ENCODE data around the gene NPEPPS. TPM values are rescaled to one million over a fixed set of nuclear protein-coding genes. Genes with fewer than 3 reads are reported as not detected.

Gene NPEPPS
- total and polyA plus RNA-seq, 2 of the 13 experiments (the other 11 are each of a cell fraction or from before 2014, with no cell fraction given) = 53.5 to 127 TPM

DNA sequence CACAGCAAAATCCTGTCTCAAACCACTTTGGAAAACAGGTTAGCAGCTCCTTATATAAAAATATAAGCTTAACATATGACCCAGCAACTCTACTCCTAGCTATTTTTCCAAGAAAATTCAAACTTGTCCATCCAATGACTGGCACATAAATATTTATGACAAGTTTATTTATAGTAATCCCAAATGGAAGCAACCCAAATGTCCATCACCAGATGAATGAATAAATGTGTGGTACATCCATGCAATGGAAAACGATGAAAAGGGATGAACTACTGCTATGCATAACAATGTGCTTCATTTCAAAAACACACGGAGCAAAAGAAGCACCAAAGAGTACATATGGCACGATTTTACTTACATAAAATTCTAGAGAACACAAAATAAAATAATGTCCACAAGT is 109.2 kb downstream of the NPEPPS start:
- Histone ChIP-seq H3K27ac (ENCODE audit: extremely low read length, insufficient read depth, low read length) (no peak overlapping the region), H3K4me2 (ENCODE audit: low read depth, low read length) (no peak overlapping the region), H3K27me3 (ENCODE audit: control insufficient read depth in 1 of 2, insufficient read depth in 2 of 2, low read length in 2 of 2) (no peaks in the 10 kb centered on the region), H3K79me2 (ENCODE audit: insufficient read depth, low read length) (no peaks in the 10 kb centered on the region), H4K20me1 (ENCODE audit: insufficient read depth, low read length) (no peaks in the 10 kb centered on the region), H3K9ac (ENCODE audit: insufficient read depth, low read depth, low read length) (no peak overlapping the region), H2AFZ (ENCODE audit: low read length) (no peak overlapping the region), H3K4me3 (replicated peaks in 1 of 3; ENCODE audit: insufficient read depth in 1 of 3, low read depth in 2 of 3, low read length in 3 of 3) (no peak overlapping the region), H3K36me3 (replicated peaks in 1 of 2; ENCODE audit: control insufficient read depth in 1 of 2, insufficient read depth in 2 of 2, low read length in 2 of 2) (no peaks in the 10 kb centered on the region), H3K9me3 (ENCODE audit: low read length) (no peaks in the 10 kb centered on the region), H3K4me1 (ENCODE audit: insufficient read depth, low read length) (no peaks in the 10 kb centered on the region)
- TF ChIP-seq ZSCAN25 (CRISPR knock-in tag; IDR thresholded peaks at IDR 0.05) = no peak
- TF ChIP-seq PHF5A (CRISPR knock-in tag; IDR thresholded peaks at IDR 0.05; ENCODE audit: low read depth, unreplicated experiment) = no peak
- no peak for TF ChIP-seq ZNF615 (CRISPR knock-in tag; IDR thresholded peaks at IDR 0.05; ENCODE audit: borderline replicate concordance)
- TF ChIP-seq GTF2F1 (IDR thresholded peaks at IDR 0.05; ENCODE audit: low read length) = no peak
- no peak for TF ChIP-seq RXRB (CRISPR knock-in tag; IDR thresholded peaks at IDR 0.05; ENCODE audit: borderline replicate concordance)
- TF ChIP-seq KDM6A (CRISPR knock-in tag; IDR thresholded peaks at IDR 0.05; ENCODE audit: low read depth) = no peak
- no peak for TF ChIP-seq ZNF33B (CRISPR knock-in tag; IDR thresholded peaks at IDR 0.05)
- no peak for TF ChIP-seq HOXA9 (CRISPR knock-in tag; IDR thresholded peaks at IDR 0.05; ENCODE audit: borderline replicate concordance)
- no peak for TF ChIP-seq ZNF607 (CRISPR knock-in tag; IDR thresholded peaks at IDR 0.05; ENCODE audit: borderline replicate concordance)
- TF ChIP-seq ZNF678 (CRISPR knock-in tag; IDR thresholded peaks at IDR 0.05) = no peak
- TF ChIP-seq ZSCAN9 (CRISPR knock-in tag; IDR thresholded peaks at IDR 0.05; ENCODE audit: borderline replicate concordance) = no peak
- no peak for TF ChIP-seq RFX3 (CRISPR knock-in tag; IDR thresholded peaks at IDR 0.05)
- no peak for TF ChIP-seq NFRKB (IDR thresholded peaks at IDR 0.05)
- no peak for TF ChIP-seq ZBTB8A (CRISPR knock-in tag; IDR thresholded peaks at IDR 0.05; ENCODE audit: borderline replicate concordance, low read depth)
- no peak for TF ChIP-seq ZNF17 (CRISPR knock-in tag; IDR thresholded peaks at IDR 0.05)
- TF ChIP-seq JARID2 (CRISPR knock-in tag; IDR thresholded peaks at IDR 0.05; ENCODE audit: insufficient replicate concordance) = no peak
- DNase-seq (ENCODE audit: low spot score) (no peak), FAIRE-seq (no peak), ATAC-seq (no peak)
- ChIA-PET CTCF (ENCODE audit: low intra/inter-chr PET ratio, low total read pairs) (no interaction called here), POLR2A (interaction anchor here (1.1 kb wide), 1 partner anchor 10 kb away, joined by 4 read pairs; the partner anchor contains the start of gene KPNB1)
- in situ Hi-C loops (cut with HindIII; ENCODE audit: extremely low pct_ligation_motif_present, low pct_unique_long_range_greater_than_20kb) = no loop called here
- no TSS peak for BruUV-seq (replicated peaks)
- intact Hi-C loops (cut with micrococcal nuclease; ENCODE audit: unreplicated experiment) = no loop called here
- WGBS (ENCODE audit: low lambda C conversion rate) = 57% methylated on average over 3 of the region's 3 CpGs
